Stimulated activated memory B cell treated with anti-CD40 and anti-IgM and Interleukin-4, amounts not matched to agents 10 μg/mL and 1 μg/mL and 100 μg/mL, for 72 hours (primary cell): ENCODE measurements around the gene RPA3.

Source experiments
- ATAC-seq: fragments of 150-1000 bp; cut with Tn5 transposase; 2 replicates; pipeline ENCODE4 v1.10.0; 2021
- H3K27ac Mint-ChIP-seq: one replicate; pipeline ENCODE4 v1.8.0; 2022; ENCODE audit warnings: mild to moderate bottlenecking, mixed read lengths
- H3K27me3 Mint-ChIP-seq: one replicate; pipeline ENCODE4 v1.8.0; 2022; ENCODE audit warnings: mixed read lengths
- H3K36me3 Mint-ChIP-seq: one replicate; pipeline ENCODE4 v1.8.0; 2022; ENCODE audit warnings: mixed read lengths
- H3K4me1 Mint-ChIP-seq: one replicate; pipeline ENCODE4 v1.8.0; 2022; ENCODE audit warnings: mixed read lengths
- H3K4me3 Mint-ChIP-seq: one replicate; pipeline ENCODE4 v1.8.0; 2022; ENCODE audit warnings: mild to moderate bottlenecking, moderate library complexity, mixed read lengths
- H3K9me3 Mint-ChIP-seq: one replicate; pipeline ENCODE4 v1.8.0; 2022; ENCODE audit warnings: mixed read lengths

RPA3 gene

DNA sequence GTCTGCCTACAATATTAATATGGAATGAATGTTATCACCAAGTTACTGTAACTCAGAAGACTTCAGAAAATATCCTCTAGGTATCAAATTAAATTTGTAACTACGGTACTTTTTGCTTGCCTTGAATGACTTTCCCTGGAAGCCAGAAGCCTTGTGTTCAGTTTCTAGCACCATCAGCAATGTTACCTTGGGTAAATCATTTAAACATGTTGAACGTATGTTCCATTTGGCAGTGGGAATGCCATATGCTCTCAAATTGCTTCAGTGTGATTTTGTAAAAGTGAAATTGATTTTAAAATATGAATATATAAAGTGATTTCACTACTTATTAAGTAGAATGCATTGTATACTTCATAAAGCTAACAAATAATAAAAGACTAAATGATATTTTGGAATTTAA is 11.2 kb downstream of the RPA3 start:
- Mint-ChIP-seq H3K36me3 (peaks cover 13% of the 10 kb centered on the region), H3K9me3 (no peaks in the 10 kb centered on the region), H3K27me3 (no peaks in the 10 kb centered on the region), H3K27ac (no peak overlapping the region), H3K4me1 (peaks cover 41% of the 10 kb centered on the region), H3K4me3 (no peak overlapping the region)
- ATAC-seq: no peak

DNA sequence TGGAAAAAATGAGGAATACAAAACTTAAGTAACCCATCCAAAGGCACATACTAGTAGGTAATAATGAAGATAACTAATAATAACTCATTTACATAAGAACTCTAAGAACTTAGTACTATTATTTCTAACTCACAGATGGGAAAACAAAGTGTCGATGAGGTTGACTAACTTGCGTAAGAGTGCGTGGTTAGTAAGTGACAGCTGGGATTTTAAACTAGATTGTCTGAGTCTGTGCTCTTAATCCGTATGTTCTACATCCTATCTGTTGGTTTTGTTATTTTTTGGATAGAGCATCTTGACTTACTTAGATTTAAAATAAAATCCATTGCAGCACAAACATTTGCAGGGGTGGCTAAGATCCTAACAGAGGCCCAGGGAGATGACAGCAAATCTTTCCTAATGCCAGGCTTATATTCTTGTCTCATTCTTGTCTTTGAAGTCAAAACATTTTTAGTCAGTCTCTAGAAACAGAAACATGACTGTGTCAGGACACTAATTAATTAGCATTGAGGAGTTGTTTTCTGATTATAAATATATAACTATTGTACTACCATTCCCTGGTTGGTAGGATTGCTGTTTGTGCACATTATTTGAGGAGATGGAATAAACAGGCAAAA is 11.7 kb downstream of the RPA3 start:
- no peaks in the 10 kb centered on the region for H3K27me3 Mint-ChIP-seq
- peaks cover 13% of the 10 kb centered on the region for H3K36me3 Mint-ChIP-seq
- peaks cover 40% of the 10 kb centered on the region for H3K4me1 Mint-ChIP-seq
- H3K4me3 Mint-ChIP-seq: no peak overlapping the region
- ATAC-seq: no peak
- H3K9me3 Mint-ChIP-seq: no peaks in the 10 kb centered on the region
- peak overlapping the region; percentile 29 for H3K27ac Mint-ChIP-seq

DNA sequence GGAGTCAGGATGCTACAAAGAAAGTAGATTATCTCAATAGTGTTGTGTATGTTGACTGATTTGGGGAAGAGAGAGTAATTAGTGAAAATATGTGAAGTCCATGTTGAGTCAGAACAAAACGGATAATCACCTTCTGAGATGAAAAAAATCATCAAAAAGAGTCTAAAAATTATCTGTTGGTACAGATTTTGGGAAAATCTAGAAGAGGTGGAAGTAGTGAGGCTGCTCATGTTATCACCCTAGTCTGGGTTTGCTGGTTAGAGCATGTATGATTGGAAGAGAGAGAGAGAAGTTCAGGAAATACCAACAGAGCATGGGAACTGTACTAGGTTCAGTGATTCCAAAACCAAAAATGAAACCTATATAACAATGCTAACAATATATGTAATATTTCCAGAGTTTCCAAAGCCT is 12.3 kb downstream of the RPA3 start:
- Mint-ChIP-seq H3K4me1 (peaks cover 45% of the 10 kb centered on the region), H3K27me3 (no peaks in the 10 kb centered on the region), H3K27ac (peak overlapping the region; percentile 29), H3K4me3 (peak overlapping the region; percentile 52), H3K9me3 (no peaks in the 10 kb centered on the region), H3K36me3 (peaks cover 13% of the 10 kb centered on the region)
- no peak for ATAC-seq

GRCh38 chr7:7705318-7705717 is 13.1 kb downstream of the RPA3 start:
- peaks cover 6% of the 10 kb centered on the region for H3K36me3 Mint-ChIP-seq
- H3K4me1 Mint-ChIP-seq: peaks cover 44% of the 10 kb centered on the region
- no peaks in the 10 kb centered on the region for H3K27me3 Mint-ChIP-seq
- H3K27ac Mint-ChIP-seq: peak overlapping the region; percentile 29
- H3K4me3 Mint-ChIP-seq: no peak overlapping the region
- no peak for ATAC-seq
- no peaks in the 10 kb centered on the region for H3K9me3 Mint-ChIP-seq

- Mint-ChIP-seq H3K9me3 (no peaks in the 10 kb centered on the region), H3K36me3 (peaks cover 2% of the 10 kb centered on the region), H3K4me3 (no peak overlapping the region), H3K27me3 (no peaks in the 10 kb centered on the region), H3K27ac (no peak overlapping the region), H3K4me1 (peaks cover 41% of the 10 kb centered on the region)
- ATAC-seq: no peak
These were observed 13.5 kb downstream of the RPA3 start for GRCh38 chr7:7704867-7705266.

- H3K36me3 Mint-ChIP-seq: no peaks in the 10 kb centered on the region
- H3K9me3 Mint-ChIP-seq: no peaks in the 10 kb centered on the region
- no peak overlapping the region for H3K4me3 Mint-ChIP-seq
- peaks cover 40% of the 10 kb centered on the region for H3K4me1 Mint-ChIP-seq
- no peaks in the 10 kb centered on the region for H3K27me3 Mint-ChIP-seq
- ATAC-seq: no peak
- no peak overlapping the region for H3K27ac Mint-ChIP-seq
These were observed 15.0 kb downstream of the RPA3 start for GRCh38 chr7:7703427-7703826.

DNA sequence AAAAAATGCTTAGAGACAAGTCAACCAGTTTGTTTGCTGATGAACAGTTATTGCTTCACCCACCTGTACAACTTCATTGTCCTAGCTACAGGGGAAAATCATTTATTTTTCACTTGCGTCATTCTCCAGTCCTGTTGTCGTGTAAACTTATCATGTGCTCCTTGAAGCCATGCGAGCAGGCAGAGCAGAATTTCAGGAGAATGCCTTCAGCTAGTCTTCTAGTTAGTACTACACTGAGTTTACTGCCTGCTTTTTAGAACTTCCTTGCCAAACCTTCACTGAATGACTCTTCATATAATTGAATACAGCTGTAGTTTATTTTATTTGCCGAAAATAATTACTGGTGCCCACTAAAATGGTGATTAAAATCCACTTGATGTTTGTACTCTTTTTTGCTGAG is 15.6 kb downstream of the RPA3 start:
- Mint-ChIP-seq H3K36me3 (no peaks in the 10 kb centered on the region), H3K4me3 (no peak overlapping the region), H3K27me3 (no peaks in the 10 kb centered on the region), H3K27ac (no peak overlapping the region), H3K9me3 (no peaks in the 10 kb centered on the region), H3K4me1 (peaks cover 40% of the 10 kb centered on the region)
- no peak for ATAC-seq

DNA sequence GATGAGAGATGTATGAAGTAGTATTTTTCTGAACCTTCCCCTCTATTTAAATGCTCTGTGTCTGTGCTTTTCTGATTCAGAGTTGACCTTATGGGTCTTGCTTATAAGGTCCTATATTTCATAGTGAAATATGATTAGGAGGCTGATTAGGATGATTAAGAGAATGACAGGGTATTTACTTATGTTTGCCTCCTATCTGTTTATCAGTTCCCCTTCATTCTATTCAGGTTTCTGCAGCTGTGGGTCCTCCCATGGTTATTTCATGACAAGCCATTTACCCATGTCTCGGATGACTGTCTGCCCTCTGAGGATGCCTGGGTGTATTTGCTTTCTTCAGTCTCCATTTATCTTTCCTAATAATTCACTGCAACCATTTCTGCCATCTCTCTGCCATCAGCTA is 16.9 kb downstream of the RPA3 start:
- Mint-ChIP-seq H3K36me3 (peaks cover 3% of the 10 kb centered on the region), H3K27me3 (no peaks in the 10 kb centered on the region), H3K27ac (no peak overlapping the region), H3K4me3 (no peak overlapping the region), H3K4me1 (peaks cover 45% of the 10 kb centered on the region), H3K9me3 (no peaks in the 10 kb centered on the region)
- ATAC-seq: no peak

DNA sequence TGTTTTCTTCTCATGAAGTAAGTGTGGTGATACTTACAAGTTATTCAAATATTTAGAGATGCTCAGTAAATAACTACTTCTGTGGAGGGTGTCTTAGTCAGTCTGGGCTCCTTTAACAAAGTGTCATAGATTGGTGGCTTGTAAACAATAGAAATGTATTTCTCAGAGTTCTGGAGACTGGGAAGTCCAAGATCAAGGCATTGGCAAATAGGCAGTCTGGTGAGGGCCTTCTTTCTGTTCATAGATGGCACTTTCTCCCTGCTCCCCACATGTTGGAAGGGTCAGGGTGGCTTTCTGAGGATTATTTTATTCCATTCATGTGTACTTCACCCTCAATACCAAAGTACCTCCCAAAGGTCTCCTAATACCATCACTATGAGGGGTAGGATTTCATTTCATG is 18.4 kb downstream of the RPA3 start:
- no peak overlapping the region for H3K4me3 Mint-ChIP-seq
- H3K27me3 Mint-ChIP-seq: no peaks in the 10 kb centered on the region
- peak overlapping the region; percentile 12 for H3K27ac Mint-ChIP-seq
- H3K4me1 Mint-ChIP-seq: peaks cover 37% of the 10 kb centered on the region
- H3K9me3 Mint-ChIP-seq: no peaks in the 10 kb centered on the region
- peaks cover 13% of the 10 kb centered on the region for H3K36me3 Mint-ChIP-seq
- ATAC-seq: no peak

DNA sequence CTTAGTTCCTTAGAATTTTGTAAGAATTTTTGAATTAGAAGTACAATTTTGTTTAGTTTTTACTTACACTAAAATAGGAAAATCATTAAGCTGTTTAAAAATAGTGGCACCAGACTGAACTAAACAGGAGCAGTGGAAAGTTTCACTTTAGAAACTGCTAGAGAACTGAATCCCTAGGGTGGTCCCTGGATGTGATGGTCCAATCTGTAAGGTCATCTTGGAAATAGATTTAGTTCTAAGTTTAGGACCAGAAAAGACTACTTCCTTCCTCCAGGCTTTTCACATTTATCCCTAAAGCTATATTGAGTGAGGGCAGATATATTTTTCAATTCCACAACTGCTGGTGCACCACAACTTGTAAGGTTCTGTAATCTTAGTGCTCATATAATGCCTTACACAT is 19.0 kb downstream of the RPA3 start:
- Mint-ChIP-seq H3K9me3 (peaks cover 4% of the 10 kb centered on the region), H3K4me1 (peaks cover 37% of the 10 kb centered on the region), H3K27me3 (no peaks in the 10 kb centered on the region), H3K36me3 (peaks cover 19% of the 10 kb centered on the region), H3K27ac (peak overlapping the region; percentile 12), H3K4me3 (no peak overlapping the region)
- ATAC-seq: no peak

DNA sequence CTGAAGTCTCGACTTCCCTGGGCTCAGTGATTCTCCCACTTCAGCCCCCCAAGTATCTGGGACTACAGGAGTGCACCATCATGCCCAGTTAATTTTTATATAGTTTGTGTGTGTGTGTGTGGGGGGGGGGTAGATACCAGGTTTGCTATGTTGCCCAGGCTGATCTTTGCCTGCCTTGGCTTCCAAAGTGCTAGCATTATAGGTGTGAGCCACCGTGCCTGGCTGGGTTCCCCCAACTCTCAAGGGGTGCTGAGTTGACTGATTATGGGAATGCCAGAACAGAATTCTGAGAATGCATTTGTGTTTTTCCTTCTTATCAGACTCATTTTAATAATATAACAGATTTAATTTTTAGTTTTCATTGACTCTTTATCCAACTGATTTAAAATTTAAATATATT is 19.5 kb downstream of the RPA3 start:
- Mint-ChIP-seq H3K4me3 (no peak overlapping the region), H3K27me3 (no peaks in the 10 kb centered on the region), H3K9me3 (peaks cover 5% of the 10 kb centered on the region), H3K27ac (no peak overlapping the region), H3K36me3 (peaks cover 21% of the 10 kb centered on the region), H3K4me1 (peaks cover 37% of the 10 kb centered on the region)
- ATAC-seq: no peak

DNA sequence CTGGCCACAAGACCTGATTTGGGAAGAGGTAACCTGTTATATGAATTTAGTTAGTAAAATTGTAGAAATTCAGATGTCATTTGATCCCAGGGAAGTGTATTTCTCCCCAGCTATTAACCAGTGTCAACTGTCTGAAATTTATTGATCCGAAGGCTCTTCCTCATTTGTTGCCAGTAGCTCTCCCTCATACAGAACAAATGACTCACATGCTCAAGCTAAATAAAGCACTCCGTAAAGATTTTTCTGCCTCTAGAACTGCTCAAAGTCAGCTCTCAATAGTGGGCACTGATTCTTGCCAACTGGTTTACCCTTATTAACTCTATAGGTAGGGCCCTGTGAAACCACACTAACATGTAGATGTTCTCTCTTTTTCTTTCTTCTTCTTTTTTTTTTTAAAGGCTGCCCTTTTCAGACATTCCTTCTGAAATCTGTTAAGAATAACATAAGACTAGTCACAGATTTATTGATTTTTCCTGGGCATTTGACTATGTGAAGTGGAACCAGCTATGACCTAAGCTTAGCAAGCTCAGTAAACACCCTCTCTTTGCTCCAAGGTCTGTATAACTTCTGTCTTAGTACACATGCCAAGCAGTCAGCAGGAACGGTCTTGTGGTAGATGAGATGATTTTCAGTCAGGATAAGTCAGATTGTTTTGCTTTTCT is 21.8 kb downstream of the RPA3 start:
- H3K36me3 Mint-ChIP-seq: peaks cover 21% of the 10 kb centered on the region
- no peak for ATAC-seq
- H3K4me1 Mint-ChIP-seq: peaks cover 32% of the 10 kb centered on the region
- H3K27me3 Mint-ChIP-seq: no peaks in the 10 kb centered on the region
- H3K4me3 Mint-ChIP-seq: no peak overlapping the region
- H3K27ac Mint-ChIP-seq: no peak overlapping the region
- peaks cover 5% of the 10 kb centered on the region for H3K9me3 Mint-ChIP-seq

GRCh38 chr7:7695111-7695817 is 23.1 kb downstream of the RPA3 start:
- H3K9me3 Mint-ChIP-seq: peaks cover 5% of the 10 kb centered on the region
- H3K4me3 Mint-ChIP-seq: no peak overlapping the region
- H3K36me3 Mint-ChIP-seq: peaks cover 21% of the 10 kb centered on the region
- ATAC-seq: no peak
- H3K27ac Mint-ChIP-seq: no peak overlapping the region
- H3K27me3 Mint-ChIP-seq: no peaks in the 10 kb centered on the region
- H3K4me1 Mint-ChIP-seq: peaks cover 22% of the 10 kb centered on the region

- H3K4me1 Mint-ChIP-seq: peaks cover 19% of the 10 kb centered on the region
- H3K36me3 Mint-ChIP-seq: peaks cover 22% of the 10 kb centered on the region
- no peaks in the 10 kb centered on the region for H3K27me3 Mint-ChIP-seq
- H3K27ac Mint-ChIP-seq: no peak overlapping the region
- no peak overlapping the region for H3K4me3 Mint-ChIP-seq
- H3K9me3 Mint-ChIP-seq: peaks cover 5% of the 10 kb centered on the region
- no peak for ATAC-seq
These were observed 23.9 kb downstream of the RPA3 start for GRCh38 chr7:7694542-7694941.

DNA sequence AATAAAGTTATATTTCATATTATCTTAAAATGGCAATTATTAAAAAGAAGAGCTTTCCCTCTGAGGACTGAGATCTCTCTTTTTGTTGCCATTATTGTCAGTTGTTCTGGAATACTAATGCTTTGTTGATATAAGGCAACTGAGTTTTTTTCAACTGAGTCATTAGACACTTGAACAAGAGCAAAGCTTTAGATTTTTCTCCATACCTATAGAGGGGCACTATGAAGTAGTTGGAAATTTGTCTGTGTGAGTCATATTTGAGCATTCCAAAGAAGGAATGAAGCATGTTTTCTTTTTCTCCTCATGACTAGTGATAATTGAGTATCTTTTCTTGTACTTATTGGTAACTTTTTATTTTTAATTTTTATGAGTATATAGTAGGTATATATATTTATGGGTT is 24.5 kb downstream of the RPA3 start:
- H3K27me3 Mint-ChIP-seq: no peaks in the 10 kb centered on the region
- peaks cover 22% of the 10 kb centered on the region for H3K4me1 Mint-ChIP-seq
- H3K4me3 Mint-ChIP-seq: no peak overlapping the region
- no peak overlapping the region for H3K27ac Mint-ChIP-seq
- no peak for ATAC-seq
- peaks cover 5% of the 10 kb centered on the region for H3K9me3 Mint-ChIP-seq
- peaks cover 29% of the 10 kb centered on the region for H3K36me3 Mint-ChIP-seq

GRCh38 chr7:7688956-7689355 is 29.5 kb downstream of the RPA3 start:
- no peak for ATAC-seq
- H3K4me3 Mint-ChIP-seq: no peak overlapping the region
- H3K4me1 Mint-ChIP-seq: peaks cover 27% of the 10 kb centered on the region
- H3K27ac Mint-ChIP-seq: peak overlapping the region; percentile 24
- peaks cover 8% of the 10 kb centered on the region for H3K36me3 Mint-ChIP-seq
- H3K9me3 Mint-ChIP-seq: no peaks in the 10 kb centered on the region
- H3K27me3 Mint-ChIP-seq: no peaks in the 10 kb centered on the region
